OCI-M2 (cell line): Measurements from ENCODE around the gene CACNG4.

ENCODE experiments used
- DNase-seq: peaks from one replicate; lab custom pipeline; 2025; ENCODE audit not compliant: unreplicated experiment; lab: John Stamatoyannopoulos, UW

CACNG4 gene

GRCh38 chr17:67016039-67016762, 51.7 kb downstream of the CACNG4 start:
- no peak for DNase-seq

- DNase-seq = no peak
Measured at GRCh38 chr17:67017910-67018309, 53.4 kb downstream of the CACNG4 start.

- no peak for DNase-seq
Measured at GRCh38 chr17:67018471-67019434, 54.2 kb downstream of the CACNG4 start.

GRCh38 chr17:67019809-67020208, 55.3 kb downstream of the CACNG4 start:
- DNase-seq = no peak

- DNase-seq = no peak
Measured at GRCh38 chr17:67020293-67020766, 55.8 kb downstream of the CACNG4 start.

- DNase-seq = no peak
Measured at GRCh38 chr17:67021196-67021595, 56.7 kb downstream of the CACNG4 start.

GRCh38 chr17:67021743-67022450, 57.4 kb downstream of the CACNG4 start:
- no peak for DNase-seq

- DNase-seq = no peak
Measured at GRCh38 chr17:67022451-67022810, 57.9 kb downstream of the CACNG4 start.

GRCh38 chr17:67024736-67025135, 60.2 kb downstream of the CACNG4 start:
- DNase-seq = no peak

- DNase-seq = no peak
Measured at GRCh38 chr17:67025216-67025792, 60.8 kb downstream of the CACNG4 start.

- no peak for DNase-seq
Measured at GRCh38 chr17:67026341-67026740, 61.8 kb downstream of the CACNG4 start.

GRCh38 chr17:67027031-67027628, 62.6 kb downstream of the CACNG4 start:
- DNase-seq = no peak

GRCh38 chr17:67030641-67031040, 66.1 kb downstream of the CACNG4 start:
- no peak for DNase-seq

GRCh38 chr17:67032382-67032781, 67.9 kb downstream of the CACNG4 start:
- DNase-seq = no peak

GRCh38 chr17:67032985-67033384, 68.5 kb downstream of the CACNG4 start:
- no peak for DNase-seq

GRCh38 chr17:67033613-67034012, 69.1 kb downstream of the CACNG4 start:
- no peak for DNase-seq

- DNase-seq = no peak
Measured at GRCh38 chr17:67035131-67036083, 70.9 kb downstream of the CACNG4 start.

- no peak for DNase-seq
Measured at GRCh38 chr17:67038861-67039365, 74.4 kb downstream of the CACNG4 start.

GRCh38 chr17:67040652-67041051, 76.1 kb downstream of the CACNG4 start:
- DNase-seq = no peak
